Measurements from ENCODE around the gene SLC4A4. TPM values are rescaled to one million over a fixed set of nuclear protein-coding genes. Genes with fewer than 3 reads are reported as not detected.

SLC4A4 gene
- total and polyA plus RNA-seq, 9 donors, result 0.23 to 8.3 (median 1.4) TPM

DNA sequence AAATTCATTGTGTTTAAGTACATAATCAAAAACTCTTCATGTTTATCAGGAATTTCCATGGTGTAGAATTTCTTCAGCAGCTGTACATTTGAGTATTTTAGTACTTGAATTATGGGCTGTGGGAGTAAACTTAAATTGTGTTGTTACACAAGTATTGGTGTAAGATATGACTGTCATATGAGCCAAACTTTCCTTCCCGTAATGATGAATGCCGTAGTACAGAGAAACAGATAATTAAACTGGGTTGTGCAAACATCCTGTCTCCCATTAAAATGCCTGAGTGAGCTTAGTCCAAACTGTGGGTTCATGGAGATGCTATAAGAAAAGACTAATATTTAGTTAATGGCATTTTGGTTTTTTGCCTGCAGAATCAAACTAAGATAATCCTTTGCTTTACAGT, 159.2 kb downstream of the SLC4A4 start:
- H3K27ac ChIP-seq, result no peak overlapping the region
- H3K4me3 ChIP-seq, result no peak overlapping the region
- DNase-seq, result no peak
- WGBS, 3 donors, result 9 to 17% (median 11%) methylated on average over 2 of the region's 2 CpGs
- intact Hi-C loops (cut with DNase I), result no loop called here
- TF ChIP-seq EP300 (IDR thresholded peaks at IDR 0.05) (no peak), POLR2A (IDR thresholded peaks at IDR 0.05) (no peak)
- TF ChIP-seq, protein P1, sequence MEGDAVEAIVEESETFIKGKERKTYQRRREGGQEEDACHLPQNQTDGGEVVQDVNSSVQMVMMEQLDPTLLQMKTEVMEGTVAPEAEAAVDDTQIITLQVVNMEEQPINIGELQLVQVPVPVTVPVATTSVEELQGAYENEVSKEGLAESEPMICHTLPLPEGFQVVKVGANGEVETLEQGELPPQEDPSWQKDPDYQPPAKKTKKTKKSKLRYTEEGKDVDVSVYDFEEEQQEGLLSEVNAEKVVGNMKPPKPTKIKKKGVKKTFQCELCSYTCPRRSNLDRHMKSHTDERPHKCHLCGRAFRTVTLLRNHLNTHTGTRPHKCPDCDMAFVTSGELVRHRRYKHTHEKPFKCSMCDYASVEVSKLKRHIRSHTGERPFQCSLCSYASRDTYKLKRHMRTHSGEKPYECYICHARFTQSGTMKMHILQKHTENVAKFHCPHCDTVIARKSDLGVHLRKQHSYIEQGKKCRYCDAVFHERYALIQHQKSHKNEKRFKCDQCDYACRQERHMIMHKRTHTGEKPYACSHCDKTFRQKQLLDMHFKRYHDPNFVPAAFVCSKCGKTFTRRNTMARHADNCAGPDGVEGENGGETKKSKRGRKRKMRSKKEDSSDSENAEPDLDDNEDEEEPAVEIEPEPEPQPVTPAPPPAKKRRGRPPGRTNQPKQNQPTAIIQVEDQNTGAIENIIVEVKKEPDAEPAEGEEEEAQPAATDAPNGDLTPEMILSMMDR (IDR thresholded peaks at IDR 0.05), result no peak
- H3K4me1 ChIP-seq (ENCODE audit: insufficient read depth), result no peaks in the 10 kb centered on the region
- no peaks in the 10 kb centered on the region for H3K9me3 ChIP-seq
- H3K27me3 ChIP-seq, result no peaks in the 10 kb centered on the region
- no peaks in the 10 kb centered on the region for H3K36me3 ChIP-seq

DNA sequence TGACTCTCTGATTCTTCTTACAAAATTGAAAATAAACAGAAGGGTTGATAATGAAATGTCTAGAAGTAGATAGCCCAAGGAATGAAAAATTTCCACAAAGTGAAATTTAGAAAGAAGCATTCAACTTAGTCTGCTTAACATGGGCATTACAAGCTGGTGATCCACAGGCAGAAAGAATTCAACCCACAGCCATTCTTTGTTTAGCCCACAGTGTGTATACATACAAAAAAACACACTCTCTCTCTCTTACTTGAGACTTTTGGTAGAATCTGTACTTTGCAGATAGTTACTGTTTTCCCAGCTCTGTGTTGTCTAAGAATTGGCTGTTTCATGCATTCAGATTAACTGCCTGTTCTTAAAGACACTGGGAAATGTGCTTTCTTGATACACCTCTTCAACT, 159.8 kb downstream of the SLC4A4 start:
- intact Hi-C loops (cut with DNase I), result no loop called here
- H3K4me1 ChIP-seq (ENCODE audit: insufficient read depth), result no peaks in the 10 kb centered on the region
- H3K9me3 ChIP-seq, result no peaks in the 10 kb centered on the region
- TF ChIP-seq, protein P1 (IDR thresholded peaks at IDR 0.05), result no peak
- TF ChIP-seq POLR2A (IDR thresholded peaks at IDR 0.05) (no peak), EP300 (IDR thresholded peaks at IDR 0.05) (no peak)
- H3K4me3 ChIP-seq, result no peak overlapping the region
- no peak overlapping the region for H3K27ac ChIP-seq
- DNase-seq, result no peak
- H3K27me3 ChIP-seq, result no peaks in the 10 kb centered on the region
- no peaks in the 10 kb centered on the region for H3K36me3 ChIP-seq

DNA sequence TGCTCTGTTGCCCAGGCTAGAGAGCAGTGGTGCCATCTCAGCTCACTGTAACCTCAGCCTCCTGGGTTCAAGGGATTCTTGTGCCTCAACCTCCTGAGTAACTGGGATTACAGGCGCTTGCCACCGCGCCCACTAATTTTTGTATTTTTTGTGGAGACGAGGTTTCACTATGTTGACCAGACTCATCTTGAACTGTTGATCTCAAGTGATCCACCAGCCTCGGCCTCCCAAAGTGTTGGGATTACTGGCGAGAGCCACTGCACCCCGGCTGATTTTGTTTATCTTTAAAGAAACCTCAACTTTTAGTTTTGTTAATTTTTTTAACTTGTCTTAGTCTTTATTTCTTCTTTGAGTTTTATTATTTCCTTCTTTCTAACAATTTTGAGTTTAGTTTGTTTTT, 163.2 kb downstream of the SLC4A4 start:
- Histone ChIP-seq H3K4me1 (ENCODE audit: insufficient read depth) (no peaks in the 10 kb centered on the region), H3K4me3 (no peak overlapping the region), H3K36me3 (no peaks in the 10 kb centered on the region), H3K27me3 (no peaks in the 10 kb centered on the region), H3K27ac (no peak overlapping the region), H3K9me3 (no peaks in the 10 kb centered on the region)
- intact Hi-C loops (cut with DNase I), result no loop called here
- no peak for DNase-seq
- 91 to 97% (median 96%) methylated on average over 7 of the region's 7 CpGs for WGBS, 3 donors
- no peak for TF ChIP-seq POLR2A (IDR thresholded peaks at IDR 0.05)
- no peak for TF ChIP-seq EP300 (IDR thresholded peaks at IDR 0.05)
- TF ChIP-seq, protein P1 (IDR thresholded peaks at IDR 0.05), result no peak

DNA sequence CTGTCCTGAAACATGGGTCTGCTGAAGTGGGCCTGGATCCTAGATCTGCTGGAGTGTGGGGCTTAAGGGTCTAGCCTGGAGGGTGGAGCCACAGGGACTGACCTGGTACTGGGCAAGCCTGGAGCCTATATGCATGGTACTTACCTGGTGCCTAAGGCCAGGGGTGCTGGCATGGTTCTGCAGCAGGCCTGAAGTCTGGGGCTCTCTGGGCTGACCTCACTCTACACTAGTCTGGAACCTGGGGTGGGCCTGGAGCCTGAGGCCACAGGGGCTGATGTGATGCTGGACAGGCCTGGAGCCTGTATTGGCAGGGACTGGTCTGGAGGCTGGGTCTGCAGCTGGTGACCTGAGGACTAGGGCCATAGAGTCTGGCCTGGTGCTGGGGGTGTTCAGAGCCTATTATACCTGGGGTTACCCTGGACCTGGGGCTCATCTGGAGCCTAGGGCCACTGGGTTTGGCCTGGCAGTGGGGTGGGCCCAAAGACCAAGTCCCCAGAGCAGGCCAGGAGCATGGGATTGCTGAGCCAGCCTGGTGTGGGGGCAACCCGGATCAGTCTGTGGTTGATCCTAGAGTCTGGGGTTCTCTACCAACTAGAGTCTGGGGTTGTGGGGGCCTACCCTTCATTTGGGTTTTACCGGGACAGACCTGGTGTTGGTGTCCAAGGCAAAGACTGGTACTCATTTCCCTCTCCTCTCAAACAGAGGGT, 179.6 kb downstream of the SLC4A4 start:
- Histone ChIP-seq H3K27ac (no peak overlapping the region), H3K36me3 (no peaks in the 10 kb centered on the region), H3K9me3 (no peaks in the 10 kb centered on the region), H3K4me1 (ENCODE audit: insufficient read depth) (no peaks in the 10 kb centered on the region), H3K27me3 (no peaks in the 10 kb centered on the region), H3K4me3 (no peak overlapping the region)
- DNase-seq, result no peak
- TF ChIP-seq POLR2A (IDR thresholded peaks at IDR 0.05) (no peak), EP300 (IDR thresholded peaks at IDR 0.05) (no peak)
- TF ChIP-seq, protein P1 (IDR thresholded peaks at IDR 0.05), result no peak
- 93 to 100% (median 97%) methylated on average over 2 of the region's 2 CpGs for WGBS, 3 donors
- intact Hi-C loops (cut with DNase I), result loop anchor here in 1 of 4 donors (10.0 kb wide), 1 partner anchor 1686 kb away; no protein-coding TSS in a partner anchor
